ENCODE measurements around the gene UGT2B7. TPM values are rescaled to one million over a fixed set of nuclear protein-coding genes. Genes with fewer than 3 reads are reported as not detected.

Gene UGT2B7
- total and polyA plus RNA-seq, 2 of the 13 experiments (the other 11 are each of a cell fraction or from before 2014, with no cell fraction given) = 26.8 to 41.8 TPM

DNA sequence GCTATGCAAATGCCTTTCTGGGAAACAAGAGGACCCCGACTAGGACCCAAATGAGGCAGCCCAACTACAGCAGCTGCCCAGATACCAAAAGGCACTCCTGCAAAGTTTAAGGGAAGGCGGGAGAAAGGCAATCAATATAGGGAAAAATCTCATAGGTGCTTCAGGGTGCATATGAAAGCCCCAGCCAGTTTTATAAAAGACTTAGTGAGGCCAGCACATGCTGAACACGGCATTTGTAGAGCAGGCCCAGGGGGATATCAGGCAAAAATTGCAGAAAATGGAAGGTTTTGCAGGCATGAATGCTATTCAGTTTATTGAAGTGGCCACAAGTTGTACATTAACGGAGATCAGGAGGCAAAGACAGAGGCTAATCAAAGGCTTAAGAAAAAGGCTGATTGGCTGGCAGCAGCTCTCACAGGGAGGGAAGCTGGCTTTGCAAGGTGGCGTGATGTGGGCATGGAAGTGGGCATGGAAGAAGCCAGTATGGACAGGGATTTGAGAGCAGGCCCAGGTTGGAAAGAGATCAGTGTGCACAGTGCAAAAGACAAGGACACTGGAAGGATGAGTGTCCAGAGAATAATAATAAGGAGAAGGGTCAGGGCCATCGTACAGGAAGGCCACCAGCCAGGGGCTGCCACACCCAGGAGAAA, 37.7 kb upstream of the UGT2B7 start (continued):
- no peak for TF ChIP-seq ZNF770 (CRISPR knock-in tag; IDR thresholded peaks at IDR 0.05)
- TF ChIP-seq ZNF3 (CRISPR knock-in tag; IDR thresholded peaks at IDR 0.05) = no peak
- TF ChIP-seq, protein P1, sequence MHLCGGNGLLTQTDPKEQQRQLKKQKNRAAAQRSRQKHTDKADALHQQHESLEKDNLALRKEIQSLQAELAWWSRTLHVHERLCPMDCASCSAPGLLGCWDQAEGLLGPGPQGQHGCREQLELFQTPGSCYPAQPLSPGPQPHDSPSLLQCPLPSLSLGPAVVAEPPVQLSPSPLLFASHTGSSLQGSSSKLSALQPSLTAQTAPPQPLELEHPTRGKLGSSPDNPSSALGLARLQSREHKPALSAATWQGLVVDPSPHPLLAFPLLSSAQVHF (CRISPR knock-in tag; IDR thresholded peaks at IDR 0.05) = no peak
- TF ChIP-seq CC2D1A (CRISPR knock-in tag; IDR thresholded peaks at IDR 0.05) = no peak
- no peak for TF ChIP-seq ZNF530 (CRISPR knock-in tag; IDR thresholded peaks at IDR 0.05; ENCODE audit: low read depth)
- no peak; the same call in 1 of the 2 replicates for TF ChIP-seq IKZF5 (CRISPR knock-in tag; IDR thresholded peaks at IDR 0.05)
- TF ChIP-seq, protein P2, sequence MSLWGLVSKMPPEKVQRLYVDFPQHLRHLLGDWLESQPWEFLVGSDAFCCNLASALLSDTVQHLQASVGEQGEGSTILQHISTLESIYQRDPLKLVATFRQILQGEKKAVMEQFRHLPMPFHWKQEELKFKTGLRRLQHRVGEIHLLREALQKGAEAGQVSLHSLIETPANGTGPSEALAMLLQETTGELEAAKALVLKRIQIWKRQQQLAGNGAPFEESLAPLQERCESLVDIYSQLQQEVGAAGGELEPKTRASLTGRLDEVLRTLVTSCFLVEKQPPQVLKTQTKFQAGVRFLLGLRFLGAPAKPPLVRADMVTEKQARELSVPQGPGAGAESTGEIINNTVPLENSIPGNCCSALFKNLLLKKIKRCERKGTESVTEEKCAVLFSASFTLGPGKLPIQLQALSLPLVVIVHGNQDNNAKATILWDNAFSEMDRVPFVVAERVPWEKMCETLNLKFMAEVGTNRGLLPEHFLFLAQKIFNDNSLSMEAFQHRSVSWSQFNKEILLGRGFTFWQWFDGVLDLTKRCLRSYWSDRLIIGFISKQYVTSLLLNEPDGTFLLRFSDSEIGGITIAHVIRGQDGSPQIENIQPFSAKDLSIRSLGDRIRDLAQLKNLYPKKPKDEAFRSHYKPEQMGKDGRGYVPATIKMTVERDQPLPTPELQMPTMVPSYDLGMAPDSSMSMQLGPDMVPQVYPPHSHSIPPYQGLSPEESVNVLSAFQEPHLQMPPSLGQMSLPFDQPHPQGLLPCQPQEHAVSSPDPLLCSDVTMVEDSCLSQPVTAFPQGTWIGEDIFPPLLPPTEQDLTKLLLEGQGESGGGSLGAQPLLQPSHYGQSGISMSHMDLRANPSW (CRISPR knock-in tag; IDR thresholded peaks at IDR 0.05; ENCODE audit: borderline replicate concordance) = no peak
- no peak for TF ChIP-seq MIER3 (CRISPR knock-in tag; IDR thresholded peaks at IDR 0.05; ENCODE audit: borderline replicate concordance)
- TF ChIP-seq ZNF513 (CRISPR knock-in tag; conservative IDR thresholded peaks at IDR 0.05) = no peak
- TF ChIP-seq, protein P3, sequence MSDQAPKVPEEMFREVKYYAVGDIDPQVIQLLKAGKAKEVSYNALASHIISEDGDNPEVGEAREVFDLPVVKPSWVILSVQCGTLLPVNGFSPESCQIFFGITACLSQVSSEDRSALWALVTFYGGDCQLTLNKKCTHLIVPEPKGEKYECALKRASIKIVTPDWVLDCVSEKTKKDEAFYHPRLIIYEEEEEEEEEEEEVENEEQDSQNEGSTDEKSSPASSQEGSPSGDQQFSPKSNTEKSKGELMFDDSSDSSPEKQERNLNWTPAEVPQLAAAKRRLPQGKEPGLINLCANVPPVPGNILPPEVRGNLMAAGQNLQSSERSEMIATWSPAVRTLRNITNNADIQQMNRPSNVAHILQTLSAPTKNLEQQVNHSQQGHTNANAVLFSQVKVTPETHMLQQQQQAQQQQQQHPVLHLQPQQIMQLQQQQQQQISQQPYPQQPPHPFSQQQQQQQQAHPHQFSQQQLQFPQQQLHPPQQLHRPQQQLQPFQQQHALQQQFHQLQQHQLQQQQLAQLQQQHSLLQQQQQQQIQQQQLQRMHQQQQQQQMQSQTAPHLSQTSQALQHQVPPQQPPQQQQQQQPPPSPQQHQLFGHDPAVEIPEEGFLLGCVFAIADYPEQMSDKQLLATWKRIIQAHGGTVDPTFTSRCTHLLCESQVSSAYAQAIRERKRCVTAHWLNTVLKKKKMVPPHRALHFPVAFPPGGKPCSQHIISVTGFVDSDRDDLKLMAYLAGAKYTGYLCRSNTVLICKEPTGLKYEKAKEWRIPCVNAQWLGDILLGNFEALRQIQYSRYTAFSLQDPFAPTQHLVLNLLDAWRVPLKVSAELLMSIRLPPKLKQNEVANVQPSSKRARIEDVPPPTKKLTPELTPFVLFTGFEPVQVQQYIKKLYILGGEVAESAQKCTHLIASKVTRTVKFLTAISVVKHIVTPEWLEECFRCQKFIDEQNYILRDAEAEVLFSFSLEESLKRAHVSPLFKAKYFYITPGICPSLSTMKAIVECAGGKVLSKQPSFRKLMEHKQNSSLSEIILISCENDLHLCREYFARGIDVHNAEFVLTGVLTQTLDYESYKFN (CRISPR knock-in tag; conservative IDR thresholded peaks at IDR 0.05) = peak; percentile 15
- TF ChIP-seq HOXA7 (CRISPR knock-in tag; IDR thresholded peaks at IDR 0.05) = no peak
- no peak for TF ChIP-seq TEAD2 (CRISPR knock-in tag; IDR thresholded peaks at IDR 0.05)
- TF ChIP-seq CBX5 (CRISPR knock-in tag; IDR thresholded peaks at IDR 0.05; ENCODE audit: borderline replicate concordance) = no peak
